ENCODE data around the gene DYRK2. TPM values are rescaled to one million over a fixed set of nuclear protein-coding genes. Genes with fewer than 3 reads are reported as not detected.

Gene DYRK2
- total RNA-seq, 4 donors from 2014 or later = 14.1 to 25.7 (median 15.9) TPM

- Histone ChIP-seq H3K27ac (no peak overlapping the region), H3K36me3 (no peaks in the 10 kb centered on the region), H3K4me3 (no peak overlapping the region), H3K4me1 (peaks cover 0 to 3% of the 10 kb centered on the region in 2 donors), H3K9me3 (no peaks in the 10 kb centered on the region), H3K27me3 (no peaks in the 10 kb centered on the region)
- in situ Hi-C loops (cut with MboI; ENCODE audit: low sequenced_read_pairs in 4 of 4) = no loop called here
- intact Hi-C loops (cut with DNase I; ENCODE audit: low total_unique reads) = no loop called here
- no peak for ATAC-seq
- TF ChIP-seq CTCF (IDR thresholded peaks at IDR 0.05 in 4 of 5, conservative IDR thresholded peaks at IDR 0.05 in 1 of 5) (no peak), POLR2A (IDR thresholded peaks at IDR 0.05) (no peak)
- DNase-seq = no peak
Observed at GRCh38 chr12:67623259-67623658, 25.3 kb upstream of the DYRK2 start.

- Histone ChIP-seq H3K27me3 (no peaks in the 10 kb centered on the region), H3K4me1 (peaks cover 0 to 3% of the 10 kb centered on the region in 2 donors), H3K27ac (no peak overlapping the region), H3K9me3 (no peaks in the 10 kb centered on the region), H3K36me3 (no peaks in the 10 kb centered on the region), H3K4me3 (no peak overlapping the region)
- ATAC-seq (no peak), DNase-seq (no peak)
- no peak for TF ChIP-seq POLR2A (IDR thresholded peaks at IDR 0.05)
- no peak for TF ChIP-seq CTCF (IDR thresholded peaks at IDR 0.05 in 4 of 5, conservative IDR thresholded peaks at IDR 0.05 in 1 of 5)
- in situ Hi-C loops (cut with MboI; ENCODE audit: low sequenced_read_pairs in 4 of 4) (no loop called here), intact Hi-C loops (cut with DNase I; ENCODE audit: low total_unique reads) (no loop called here)
Observed at GRCh38 chr12:67624355-67624754, 24.2 kb upstream of the DYRK2 start.

- in situ Hi-C loops (cut with MboI; ENCODE audit: low sequenced_read_pairs in 4 of 4) (no loop called here), intact Hi-C loops (cut with DNase I; ENCODE audit: low total_unique reads) (no loop called here)
- DNase-seq = no peak
- H3K4me3 ChIP-seq = no peak overlapping the region
- H3K9me3 ChIP-seq = no peaks in the 10 kb centered on the region
- H3K36me3 ChIP-seq = no peaks in the 10 kb centered on the region
- peaks cover 0 to 3% of the 10 kb centered on the region in 2 donors for H3K4me1 ChIP-seq
- H3K27ac ChIP-seq = no peak overlapping the region
- TF ChIP-seq POLR2A (IDR thresholded peaks at IDR 0.05) = no peak
- no peak for TF ChIP-seq CTCF (IDR thresholded peaks at IDR 0.05 in 4 of 5, conservative IDR thresholded peaks at IDR 0.05 in 1 of 5)
- ATAC-seq = no peak
- H3K27me3 ChIP-seq = no peaks in the 10 kb centered on the region
Observed at GRCh38 chr12:67625004-67625403, 23.5 kb upstream of the DYRK2 start.

GRCh38 chr12:67626156-67626555 lies 22.4 kb upstream of the DYRK2 start:
- H3K4me1 ChIP-seq = peaks cover 0 to 3% of the 10 kb centered on the region in 2 donors
- no peak for ATAC-seq
- no peak overlapping the region for H3K4me3 ChIP-seq
- in situ Hi-C loops (cut with MboI; ENCODE audit: low sequenced_read_pairs in 4 of 4) (no loop called here), intact Hi-C loops (cut with DNase I; ENCODE audit: low total_unique reads) (no loop called here)
- no peaks in the 10 kb centered on the region for H3K9me3 ChIP-seq
- no peak overlapping the region for H3K27ac ChIP-seq
- H3K36me3 ChIP-seq = no peaks in the 10 kb centered on the region
- TF ChIP-seq CTCF (IDR thresholded peaks at IDR 0.05 in 4 of 5, conservative IDR thresholded peaks at IDR 0.05 in 1 of 5) (no peak), POLR2A (IDR thresholded peaks at IDR 0.05) (no peak)
- no peak for DNase-seq
- H3K27me3 ChIP-seq = no peaks in the 10 kb centered on the region

Measured in gastrocnemius medialis (tissue), 4 donors.